ENCODE results near the gene SMIM10L2A. TPM values are rescaled to one million over a fixed set of nuclear protein-coding genes. Genes with fewer than 3 reads are reported as not detected.

The SMIM10L2A gene
- total and polyA plus RNA-seq, 8 donors = 1.3 to 2.3 (median 1.5) TPM

- Histone ChIP-seq H3K36me3 (no peaks in the 10 kb centered on the region), H3K9me3 (no peaks in the 10 kb centered on the region), H3K27me3 (no peaks in the 10 kb centered on the region), H3K27ac (no peak overlapping the region), H3K4me3 (no peak overlapping the region), H3K4me1 (no peaks in the 10 kb centered on the region)
- TF ChIP-seq CTCF (IDR thresholded peaks at IDR 0.05) = no peak
- DNase-seq = no peak
- 74 to 79% methylated on average over 5 of the region's 5 CpGs for WGBS, 2 donors
- intact Hi-C loops (cut with DNase I) = no loop called here
- FAIRE-seq = no peak
- ATAC-seq = no peak
These were observed 28.7 kb upstream of the SMIM10L2A start for GRCh38 chrX:135393051-135393450.

GRCh38 chrX:135395064-135395463, 26.7 kb upstream of the SMIM10L2A start:
- Histone ChIP-seq H3K4me1 (no peaks in the 10 kb centered on the region), H3K36me3 (no peaks in the 10 kb centered on the region), H3K27ac (no peak overlapping the region), H3K9me3 (no peaks in the 10 kb centered on the region), H3K4me3 (no peak overlapping the region), H3K27me3 (no peaks in the 10 kb centered on the region)
- ATAC-seq = no peak
- DNase-seq = no peak
- FAIRE-seq = no peak
- intact Hi-C loops (cut with DNase I) = no loop called here
- TF ChIP-seq CTCF (IDR thresholded peaks at IDR 0.05) = no peak
- WGBS, 2 donors = 71 to 87% methylated on average over 5 to 6 of the region's 6 CpGs

GRCh38 chrX:135396109-135396508, 25.6 kb upstream of the SMIM10L2A start:
- TF ChIP-seq CTCF (IDR thresholded peaks at IDR 0.05) = no peak
- H3K4me3 ChIP-seq = no peak overlapping the region
- H3K4me1 ChIP-seq = no peaks in the 10 kb centered on the region
- no peaks in the 10 kb centered on the region for H3K27me3 ChIP-seq
- no peak overlapping the region for H3K27ac ChIP-seq
- FAIRE-seq = no peak
- intact Hi-C loops (cut with DNase I) = no loop called here
- no peaks in the 10 kb centered on the region for H3K9me3 ChIP-seq
- no peaks in the 10 kb centered on the region for H3K36me3 ChIP-seq
- DNase-seq = peak in 1 of 6 donors; percentile 12
- 57 to 63% methylated on average over 4 of the region's 4 CpGs for WGBS, 2 donors
- peak in 3 of 4 donors; percentile 53 to 61 (median 55) for ATAC-seq

GRCh38 chrX:135396566-135396965, 25.2 kb upstream of the SMIM10L2A start:
- Histone ChIP-seq H3K27ac (no peak overlapping the region), H3K4me1 (no peaks in the 10 kb centered on the region), H3K27me3 (no peaks in the 10 kb centered on the region), H3K4me3 (no peak overlapping the region), H3K9me3 (no peaks in the 10 kb centered on the region), H3K36me3 (no peaks in the 10 kb centered on the region)
- no peak for DNase-seq
- no peak for TF ChIP-seq CTCF (IDR thresholded peaks at IDR 0.05)
- FAIRE-seq = no peak
- no peak for ATAC-seq
- WGBS, 2 donors = 79 to 85% methylated on average over 3 of the region's 3 CpGs
- intact Hi-C loops (cut with DNase I) = no loop called here

GRCh38 chrX:135397652-135398051, 24.1 kb upstream of the SMIM10L2A start:
- ATAC-seq = no peak
- H3K9me3 ChIP-seq = no peaks in the 10 kb centered on the region
- WGBS, 2 donors = 82 to 93% methylated on average over 2 of the region's 2 CpGs
- TF ChIP-seq CTCF (IDR thresholded peaks at IDR 0.05) = no peak
- intact Hi-C loops (cut with DNase I) = no loop called here
- DNase-seq = no peak
- no peak for FAIRE-seq
- no peaks in the 10 kb centered on the region for H3K36me3 ChIP-seq
- H3K4me3 ChIP-seq = no peak overlapping the region
- H3K4me1 ChIP-seq = no peaks in the 10 kb centered on the region
- no peak overlapping the region for H3K27ac ChIP-seq
- H3K27me3 ChIP-seq = no peaks in the 10 kb centered on the region
